ENCODE data around the gene BCL2A1.

DNA sequence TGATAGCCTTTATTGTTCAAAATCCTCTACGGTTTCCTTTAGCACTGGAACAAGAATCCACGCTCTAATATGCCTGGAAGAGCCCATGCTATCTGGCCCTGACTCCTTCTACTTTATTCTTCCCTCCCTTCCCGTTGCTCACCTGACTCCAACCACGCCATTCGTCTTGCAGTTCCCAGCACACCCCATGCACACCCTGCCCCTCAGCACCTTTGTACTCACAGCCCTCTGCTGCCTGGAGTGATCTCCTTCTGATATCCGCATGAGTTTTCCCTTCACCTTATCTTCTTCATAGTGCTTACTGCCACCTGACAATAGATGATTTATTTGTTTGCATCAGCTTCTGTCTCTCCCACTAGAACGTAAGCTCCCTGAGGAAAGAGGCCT is 16.6 kb upstream of the BCL2A1 start:
- TF ChIP-seq, protein P1, sequence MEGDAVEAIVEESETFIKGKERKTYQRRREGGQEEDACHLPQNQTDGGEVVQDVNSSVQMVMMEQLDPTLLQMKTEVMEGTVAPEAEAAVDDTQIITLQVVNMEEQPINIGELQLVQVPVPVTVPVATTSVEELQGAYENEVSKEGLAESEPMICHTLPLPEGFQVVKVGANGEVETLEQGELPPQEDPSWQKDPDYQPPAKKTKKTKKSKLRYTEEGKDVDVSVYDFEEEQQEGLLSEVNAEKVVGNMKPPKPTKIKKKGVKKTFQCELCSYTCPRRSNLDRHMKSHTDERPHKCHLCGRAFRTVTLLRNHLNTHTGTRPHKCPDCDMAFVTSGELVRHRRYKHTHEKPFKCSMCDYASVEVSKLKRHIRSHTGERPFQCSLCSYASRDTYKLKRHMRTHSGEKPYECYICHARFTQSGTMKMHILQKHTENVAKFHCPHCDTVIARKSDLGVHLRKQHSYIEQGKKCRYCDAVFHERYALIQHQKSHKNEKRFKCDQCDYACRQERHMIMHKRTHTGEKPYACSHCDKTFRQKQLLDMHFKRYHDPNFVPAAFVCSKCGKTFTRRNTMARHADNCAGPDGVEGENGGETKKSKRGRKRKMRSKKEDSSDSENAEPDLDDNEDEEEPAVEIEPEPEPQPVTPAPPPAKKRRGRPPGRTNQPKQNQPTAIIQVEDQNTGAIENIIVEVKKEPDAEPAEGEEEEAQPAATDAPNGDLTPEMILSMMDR (IDR thresholded peaks at IDR 0.05), result no peak
- TF ChIP-seq POLR2A (IDR thresholded peaks at IDR 0.05), result no peak

All from uterus (tissue), 2 donors.